Activated CD4-positive, CD25-positive, alpha-beta regulatory T cell treated with anti-CD3 and anti-CD28 coated beads, Interleukin-2, amount 50 U/mL, for 16 hours (primary cell): ENCODE results near the gene SLC37A2.

ENCODE experiments used
- DNase-seq: peaks from one replicate; pipeline ENCODE4 v3.0.0-alpha.2; 2020; ENCODE audit warnings: low read depth, low spot score

Gene SLC37A2

GRCh38 chr11:125071435-125071834, 8.3 kb downstream of the SLC37A2 start:
- no peak for DNase-seq

- no peak for DNase-seq
Observed at GRCh38 chr11:125071846-125072217, 8.7 kb downstream of the SLC37A2 start.

- no peak for DNase-seq
Observed at GRCh38 chr11:125072218-125072960, 9.3 kb downstream of the SLC37A2 start.

DNA sequence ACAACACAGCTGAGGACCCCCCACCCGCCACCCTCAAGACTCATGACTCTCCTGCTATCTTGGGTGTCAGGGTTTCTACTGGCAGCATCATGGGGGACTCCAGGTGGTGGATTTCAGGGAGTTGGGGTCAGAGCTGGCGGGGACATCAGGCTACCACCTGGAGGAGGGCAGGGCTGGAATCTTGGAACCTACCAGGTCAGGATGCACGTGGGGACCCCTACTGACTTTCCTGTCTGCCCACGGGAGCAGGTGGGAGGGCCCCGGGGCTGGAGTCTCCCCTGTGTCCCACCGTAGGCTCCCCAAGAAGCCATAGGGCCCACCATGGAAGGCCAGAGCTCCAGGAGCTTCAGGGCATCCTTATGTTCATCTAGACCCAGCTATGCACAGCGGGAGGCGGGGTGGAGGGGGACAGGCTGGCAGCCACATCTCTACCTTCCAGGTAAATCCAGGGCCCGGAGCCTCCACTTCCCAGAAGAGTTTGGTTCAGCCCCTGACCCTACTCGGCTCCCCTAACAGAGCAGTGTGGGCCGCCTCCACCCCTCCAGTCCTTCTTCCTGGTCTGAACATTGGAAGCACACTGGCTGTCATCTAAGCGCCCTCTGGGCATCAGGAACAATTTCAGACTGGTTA, 10.0 kb downstream of the SLC37A2 start:
- no peak for DNase-seq

DNA sequence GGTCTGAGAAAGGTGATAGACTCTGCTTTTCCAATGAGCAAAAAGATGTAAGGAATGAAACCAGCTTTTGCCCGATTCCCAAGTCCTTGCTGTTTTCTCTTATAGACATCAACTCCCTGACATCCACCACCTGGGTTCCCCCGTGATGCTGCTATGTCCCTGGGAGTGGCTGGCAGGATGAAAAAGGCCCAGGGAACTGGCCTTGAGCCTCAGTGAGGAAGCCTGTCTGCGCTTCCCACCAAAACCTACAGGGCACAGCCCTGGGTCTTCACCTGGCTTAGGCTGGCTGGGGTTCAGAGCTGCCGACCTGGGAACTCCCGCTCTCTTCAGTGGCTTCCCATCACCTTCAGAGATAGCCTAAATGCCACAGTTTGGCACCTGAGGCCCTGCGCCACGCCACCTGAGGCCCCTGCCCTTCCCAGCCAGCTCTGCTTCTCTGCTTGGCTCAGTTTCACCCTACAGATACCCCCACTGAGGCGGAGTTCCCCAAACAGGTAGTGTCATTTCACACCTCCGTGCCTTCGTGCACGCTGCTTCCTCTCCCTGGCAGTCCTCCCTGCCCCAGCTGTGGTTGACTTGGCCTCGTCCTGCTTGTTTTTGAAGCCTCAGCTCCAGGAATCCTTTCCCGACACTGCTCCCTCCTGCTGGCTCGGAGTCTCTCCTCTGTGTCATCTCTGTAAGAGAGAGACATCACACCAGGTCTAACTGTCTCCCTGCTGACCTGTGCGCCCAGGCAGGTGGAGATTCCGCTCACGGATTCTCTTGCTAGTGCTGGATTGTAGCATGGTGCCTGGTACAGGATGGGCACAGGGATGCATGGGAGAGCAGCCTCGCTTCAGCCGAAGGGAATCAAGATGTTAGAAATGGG, 10.7 kb downstream of the SLC37A2 start:
- DNase-seq: no peak

- DNase-seq: no peak
Observed at GRCh38 chr11:125074511-125075241, 11.6 kb downstream of the SLC37A2 start.

DNA sequence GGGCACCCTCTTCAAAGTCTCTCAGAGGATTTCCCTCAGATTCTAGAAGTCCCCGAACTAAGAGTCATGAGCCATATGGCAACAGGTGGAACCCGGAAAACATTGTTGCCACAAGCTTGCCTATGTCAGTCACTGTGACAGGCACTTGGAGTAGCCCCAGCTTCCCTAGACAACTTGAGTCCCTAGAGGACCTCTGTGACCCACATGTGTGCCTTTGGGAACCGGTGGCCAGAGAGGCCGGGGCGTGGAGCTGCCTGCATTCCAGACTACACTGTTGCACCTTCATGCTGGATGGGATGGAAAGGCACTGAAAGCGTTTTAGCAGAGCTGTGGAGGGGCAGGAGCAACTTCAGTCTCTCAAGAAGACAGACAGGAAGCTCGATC, 12.1 kb downstream of the SLC37A2 start:
- DNase-seq: no peak

DNA sequence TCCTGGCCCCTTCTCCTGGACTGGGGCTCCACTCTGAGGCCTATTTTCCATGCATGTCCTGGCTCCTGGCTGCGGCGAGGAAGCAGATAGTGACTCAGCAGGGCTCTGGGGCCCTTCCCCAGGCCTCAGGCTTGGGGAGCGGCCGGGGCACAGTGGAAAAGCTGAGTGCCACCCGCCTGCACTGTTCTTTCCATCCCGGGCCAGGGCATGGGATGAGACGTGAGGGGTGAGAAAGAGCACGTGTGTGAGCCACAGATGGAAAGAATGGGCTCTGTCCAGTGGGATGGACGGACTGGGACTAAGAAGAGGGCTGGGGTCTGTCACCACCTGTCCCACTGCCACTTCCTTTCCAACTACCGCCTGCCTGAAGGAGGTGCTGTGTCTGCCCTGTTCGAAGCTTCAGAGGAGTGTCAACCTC, 12.8 kb downstream of the SLC37A2 start:
- DNase-seq: no peak

DNA sequence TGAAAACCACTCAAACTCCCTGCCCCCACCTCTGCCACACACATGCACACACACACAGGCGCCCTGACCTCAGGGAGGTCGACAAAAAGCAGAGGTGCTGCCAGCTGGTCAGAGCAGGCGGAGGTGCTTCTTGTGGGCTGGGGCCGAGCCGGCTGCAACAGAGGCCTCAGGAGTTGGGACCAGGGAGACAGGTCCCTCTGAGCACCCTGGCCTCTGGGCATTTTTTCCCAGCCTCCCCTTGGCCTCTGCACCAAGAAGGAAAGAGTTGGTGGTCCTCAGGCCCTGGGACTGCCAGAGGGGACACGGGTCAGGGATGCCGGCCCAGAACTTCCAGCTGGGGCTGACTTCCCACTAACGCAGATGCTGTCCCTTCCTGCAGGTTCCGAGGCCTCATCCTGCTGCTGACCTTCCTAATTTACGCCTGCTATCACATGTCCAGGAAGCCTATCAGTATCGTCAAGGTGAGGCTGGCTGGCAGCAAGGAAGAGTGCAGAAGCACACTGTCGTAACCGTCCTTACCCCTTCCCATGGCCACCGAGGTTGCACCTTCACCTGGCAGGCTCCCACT, 13.4 kb downstream of the SLC37A2 start:
- DNase-seq: no peak

- DNase-seq: no peak
Observed at GRCh38 chr11:125078016-125078415, 14.9 kb downstream of the SLC37A2 start.

DNA sequence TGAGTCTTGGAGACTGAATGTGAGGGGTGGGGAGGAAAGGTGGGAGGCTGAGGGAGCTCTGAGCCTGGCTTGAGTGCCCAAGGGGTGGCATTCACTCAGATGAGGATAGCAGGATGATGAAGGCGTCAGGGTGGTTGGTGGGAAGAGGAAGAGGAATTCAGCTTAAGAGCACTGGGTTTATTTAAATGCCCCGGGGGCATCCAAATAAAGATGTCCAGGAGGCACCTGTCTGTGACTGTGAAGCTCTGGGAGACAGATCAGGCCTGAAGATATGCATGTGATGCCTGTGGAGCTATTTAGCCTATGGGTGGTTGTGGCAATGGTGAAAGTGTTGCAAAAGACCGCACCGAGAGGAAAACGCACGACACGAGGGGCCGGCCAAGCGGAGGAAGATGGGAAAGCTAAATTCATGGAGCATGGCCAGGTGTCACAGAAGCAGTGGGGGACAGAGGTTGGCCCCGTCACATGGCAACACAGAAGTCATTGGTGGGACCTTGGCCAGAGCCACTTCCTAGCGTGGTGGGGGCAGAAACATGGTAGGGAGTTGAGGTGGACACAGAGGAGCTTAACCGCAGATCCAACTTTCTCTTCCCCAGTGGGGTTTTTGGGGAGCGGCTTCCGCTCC, 15.5 kb downstream of the SLC37A2 start:
- DNase-seq: no peak

DNA sequence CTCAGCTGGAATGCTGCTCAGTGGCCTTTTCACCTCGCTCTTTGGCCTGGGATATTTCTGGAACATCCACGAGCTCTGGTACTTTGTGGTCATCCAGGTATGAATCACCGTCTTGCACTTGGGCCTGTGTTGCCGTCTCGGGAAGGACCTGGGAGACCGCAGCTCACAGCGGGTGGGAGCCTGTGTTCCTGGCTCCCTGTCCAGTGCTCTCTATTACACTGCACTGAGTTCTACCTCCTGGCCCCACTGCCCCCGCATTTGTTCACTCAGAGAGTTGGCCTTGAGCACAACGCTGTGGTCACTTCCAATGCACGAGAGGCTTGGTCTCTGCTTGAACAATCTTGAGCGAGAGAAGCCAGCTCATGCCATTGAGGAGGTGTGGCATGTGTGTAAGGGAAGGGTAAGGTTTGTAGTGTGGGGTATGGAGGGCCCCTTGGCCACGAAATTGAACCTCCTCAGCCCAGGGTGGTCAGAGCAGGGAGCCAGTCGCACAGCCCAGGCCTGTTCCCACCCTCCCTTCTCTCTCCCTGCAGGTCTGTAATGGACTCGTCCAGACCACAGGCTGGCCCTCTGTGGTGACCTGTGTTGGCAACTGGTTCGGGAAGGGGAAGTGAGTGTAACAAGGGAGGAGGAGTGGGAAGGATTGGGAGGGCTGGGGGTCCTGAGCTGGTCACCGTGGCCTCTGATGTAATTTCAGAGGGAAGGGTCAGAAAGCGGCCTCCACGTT, 16.2 kb downstream of the SLC37A2 start:
- no peak for DNase-seq

- no peak for DNase-seq
Observed at GRCh38 chr11:125079878-125080530, 16.9 kb downstream of the SLC37A2 start.

DNA sequence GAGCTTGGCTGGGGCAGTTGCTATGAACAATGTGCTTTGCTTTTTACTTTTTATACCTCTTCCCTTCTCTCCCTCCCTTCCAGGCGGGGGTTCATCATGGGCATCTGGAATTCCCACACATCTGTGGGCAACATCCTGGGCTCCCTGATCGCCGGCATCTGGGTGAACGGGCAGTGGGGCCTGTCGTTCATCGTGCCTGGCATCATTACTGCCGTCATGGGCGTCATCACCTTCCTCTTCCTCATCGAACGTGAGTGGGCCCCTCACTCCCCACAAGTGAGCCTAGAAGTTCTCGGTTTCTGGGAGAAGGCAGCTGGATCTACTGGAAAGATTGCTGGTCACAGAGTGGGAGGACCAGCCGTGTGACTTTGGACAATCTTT, 17.4 kb downstream of the SLC37A2 start:
- DNase-seq: no peak

DNA sequence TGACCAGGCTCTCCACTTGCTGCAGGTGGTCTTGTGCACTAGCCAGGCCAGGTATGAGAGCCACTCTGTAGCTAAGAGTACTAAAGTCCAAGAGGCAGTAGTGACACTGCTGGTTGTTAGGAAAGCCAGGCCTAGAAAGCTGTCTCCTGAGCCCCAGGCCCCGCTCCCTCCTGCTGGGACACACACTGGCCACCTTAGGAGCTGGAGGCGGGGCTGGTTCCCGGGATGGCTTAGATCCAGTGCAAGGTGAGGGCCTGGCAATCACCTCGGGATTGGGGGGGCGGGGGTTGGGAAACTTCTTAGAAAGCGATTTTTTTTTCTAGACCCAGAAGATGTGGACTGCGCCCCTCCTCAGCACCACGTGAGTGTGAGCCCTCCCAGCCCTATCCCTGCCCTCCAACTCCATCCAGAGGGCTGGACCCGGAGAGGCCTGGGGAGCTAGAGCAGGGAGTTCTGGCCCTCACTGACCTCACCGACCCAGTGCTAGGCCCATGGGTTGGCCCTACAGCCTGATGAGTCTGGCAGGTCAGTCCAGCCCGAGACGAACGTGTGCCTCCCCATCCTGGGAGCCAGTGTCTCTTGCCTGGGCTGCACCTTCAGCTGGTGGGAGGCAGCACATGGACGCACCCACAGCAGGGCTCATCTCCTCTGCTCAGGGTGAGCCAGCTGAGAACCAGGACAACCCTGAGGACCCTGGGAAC, 18.1 kb downstream of the SLC37A2 start:
- no peak for DNase-seq

GRCh38 chr11:125082040-125082439, 18.9 kb downstream of the SLC37A2 start:
- no peak for DNase-seq

DNA sequence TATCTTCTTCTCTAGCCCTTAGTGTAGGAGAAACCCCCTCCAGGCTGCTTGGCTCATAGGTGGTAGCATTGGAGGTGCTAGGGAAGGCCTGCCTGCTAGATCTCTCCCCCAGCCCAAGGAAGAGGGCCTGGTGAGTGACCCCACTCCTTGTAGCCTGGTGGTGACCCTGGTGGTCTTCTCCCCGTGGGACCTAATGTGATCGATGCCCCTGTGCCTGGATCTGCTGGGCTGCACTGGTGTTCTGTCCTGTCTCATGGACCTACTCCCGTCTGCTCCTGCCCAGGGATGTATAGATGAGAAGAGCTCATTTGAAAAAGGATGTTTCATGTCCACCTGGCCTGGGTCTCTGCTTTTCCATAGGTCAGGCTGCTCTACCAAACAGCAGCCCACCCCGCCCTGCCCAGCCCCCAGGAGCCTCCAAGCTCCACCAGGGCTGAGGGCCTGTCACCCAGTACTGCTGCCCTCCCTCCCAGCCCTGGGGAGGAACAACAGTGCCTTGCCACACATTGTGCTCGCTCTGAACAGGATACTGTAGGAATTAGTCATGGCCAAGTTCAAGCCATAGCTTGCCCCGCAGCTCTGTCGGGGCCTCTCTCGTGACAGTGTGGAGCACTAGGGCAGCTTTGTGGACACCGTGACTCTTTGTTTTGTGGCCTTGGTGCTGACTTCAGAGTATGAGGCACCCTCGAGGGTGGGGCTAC, 19.7 kb downstream of the SLC37A2 start:
- DNase-seq: no peak

- DNase-seq: no peak
Observed at GRCh38 chr11:125083312-125084056, 20.4 kb downstream of the SLC37A2 start.
